Vagina (tissue), 2 donors: ENCODE results near the gene PTMA. TPM values are rescaled to one million over a fixed set of nuclear protein-coding genes. Genes with fewer than 3 reads are reported as not detected.
"Not testable (repeated sequence)": the region's sequence is repeated elsewhere in the genome, so short reads cannot be mapped to it uniquely, and the experiment has no call there.

Experiments
- DNase-seq, 2 donors: peaks; one replicate each; pipeline ENCODE4 v3.0.0-alpha.2; 2017; ENCODE audit errors: extremely low spot score in 2 of 2
- H3K27ac ChIP-seq: fragments of 200-600 bp; sonication (generic); one replicate; pipeline ENCODE4 v1.5.1; 2019
- H3K27me3 ChIP-seq: fragments of 200-600 bp; sonication (generic); one replicate; pipeline ENCODE4 v1.5.1; 2019
- H3K36me3 ChIP-seq, 2 donors: fragments of 200-600 bp; sonication (generic); one replicate each; pipeline ENCODE4 v1.5.1; 2017 to 2019
- H3K4me1 ChIP-seq: fragments of 200-600 bp; sonication (generic); one replicate; pipeline ENCODE4 v1.5.1; 2019
- H3K4me3 ChIP-seq, 2 donors: fragments of 200-600 bp; sonication (generic); 1 replicate in 1 of 2; 2 replicates in 1 of 2; pipeline ENCODE4 v1.5.1; 2016 to 2019
- H3K9me3 ChIP-seq: fragments of 200-600 bp; sonication (generic); one replicate; pipeline ENCODE4 v1.5.1; 2019
- POLR2A ChIP-seq, 2 donors: fragments of 450-650 bp; IDR thresholded peaks; one replicate each; pipeline ENCODE4 v1.6.1; 2017; ENCODE audit warnings: antibody characterized with exemption in 2 of 2, mild to moderate bottlenecking in 2 of 2, moderate library complexity in 2 of 2
- POLR2AphosphoS5 ChIP-seq, 2 donors: sonication (generic); formaldehyde crosslinking; IDR thresholded peaks; one replicate each; pipeline ENCODE4 v1.9.0; 2017; ENCODE audit warnings: antibody characterized with exemption in 2 of 2, mild to moderate bottlenecking in 2 of 2, low read depth in 1 of 2; ENCODE audit not compliant: insufficient read depth in 1 of 2
- intact Hi-C: fragments of 100-400 bp; cut with DNase I; formaldehyde crosslinking; loops from one replicate; pipeline ENCODE4 v1.15.1; 2023
- total RNA-seq: library from RNA; depleted of rRNA; stranded (reverse); fragments of >200 nt; gene quantifications from one replicate; pipeline ENCODE4 v1.2.3, GENCODE V29; 2016
- TF ChIP-seq, protein P1 (sequence below), 3 experiments: fragments of 450-650 bp in 2 of 3; fragments of 200-600 bp in 1 of 3; sonication (generic) in 1 of 3; IDR thresholded peaks; one replicate each; pipeline ENCODE4 v1.5.1; 2017 to 2019; ENCODE audit warnings: antibody characterized with exemption in 3 of 3, mild to moderate bottlenecking in 2 of 3, moderate library complexity in 2 of 3

Gene PTMA
- total RNA-seq, 1 donor from 2014 or later: 536 TPM

DNA sequence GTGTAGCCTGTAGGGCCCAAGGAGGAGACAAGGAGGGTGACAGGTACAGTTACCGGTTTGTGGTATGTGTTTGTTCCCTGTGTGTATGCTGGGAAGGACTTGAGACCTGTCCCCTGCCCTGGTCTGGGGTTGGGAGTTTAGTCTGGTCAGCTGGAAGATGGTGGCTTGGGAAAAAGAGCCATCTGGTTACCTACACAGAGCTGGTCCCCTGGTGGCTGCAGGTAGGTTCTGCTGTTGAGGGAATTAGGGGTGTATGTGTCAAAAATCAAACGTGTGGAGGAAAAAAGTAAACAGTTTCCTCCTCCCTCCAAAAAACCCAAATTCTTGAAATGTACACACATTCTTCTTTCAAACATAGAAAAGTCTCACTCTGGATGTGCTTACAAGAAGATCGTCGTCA, 24.3 kb downstream of the PTMA start:
- intact Hi-C loops: no loop called here
- no peak overlapping the region for H3K4me3 ChIP-seq
- H3K36me3 ChIP-seq: peaks cover 0 to 20% of the 10 kb centered on the region in 2 donors
- no peaks in the 10 kb centered on the region for H3K27me3 ChIP-seq
- DNase-seq: no peak
- H3K27ac ChIP-seq: no peak overlapping the region
- no peaks in the 10 kb centered on the region for H3K4me1 ChIP-seq
- TF ChIP-seq, protein P1, sequence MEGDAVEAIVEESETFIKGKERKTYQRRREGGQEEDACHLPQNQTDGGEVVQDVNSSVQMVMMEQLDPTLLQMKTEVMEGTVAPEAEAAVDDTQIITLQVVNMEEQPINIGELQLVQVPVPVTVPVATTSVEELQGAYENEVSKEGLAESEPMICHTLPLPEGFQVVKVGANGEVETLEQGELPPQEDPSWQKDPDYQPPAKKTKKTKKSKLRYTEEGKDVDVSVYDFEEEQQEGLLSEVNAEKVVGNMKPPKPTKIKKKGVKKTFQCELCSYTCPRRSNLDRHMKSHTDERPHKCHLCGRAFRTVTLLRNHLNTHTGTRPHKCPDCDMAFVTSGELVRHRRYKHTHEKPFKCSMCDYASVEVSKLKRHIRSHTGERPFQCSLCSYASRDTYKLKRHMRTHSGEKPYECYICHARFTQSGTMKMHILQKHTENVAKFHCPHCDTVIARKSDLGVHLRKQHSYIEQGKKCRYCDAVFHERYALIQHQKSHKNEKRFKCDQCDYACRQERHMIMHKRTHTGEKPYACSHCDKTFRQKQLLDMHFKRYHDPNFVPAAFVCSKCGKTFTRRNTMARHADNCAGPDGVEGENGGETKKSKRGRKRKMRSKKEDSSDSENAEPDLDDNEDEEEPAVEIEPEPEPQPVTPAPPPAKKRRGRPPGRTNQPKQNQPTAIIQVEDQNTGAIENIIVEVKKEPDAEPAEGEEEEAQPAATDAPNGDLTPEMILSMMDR (IDR thresholded peaks at IDR 0.05): no peak
- TF ChIP-seq POLR2AphosphoS5 (IDR thresholded peaks at IDR 0.05; ENCODE audit: insufficient read depth in 1 of 2, low read depth in 1 of 2) (no peak), POLR2A (IDR thresholded peaks at IDR 0.05) (no peak)
- no peaks in the 10 kb centered on the region for H3K9me3 ChIP-seq

DNA sequence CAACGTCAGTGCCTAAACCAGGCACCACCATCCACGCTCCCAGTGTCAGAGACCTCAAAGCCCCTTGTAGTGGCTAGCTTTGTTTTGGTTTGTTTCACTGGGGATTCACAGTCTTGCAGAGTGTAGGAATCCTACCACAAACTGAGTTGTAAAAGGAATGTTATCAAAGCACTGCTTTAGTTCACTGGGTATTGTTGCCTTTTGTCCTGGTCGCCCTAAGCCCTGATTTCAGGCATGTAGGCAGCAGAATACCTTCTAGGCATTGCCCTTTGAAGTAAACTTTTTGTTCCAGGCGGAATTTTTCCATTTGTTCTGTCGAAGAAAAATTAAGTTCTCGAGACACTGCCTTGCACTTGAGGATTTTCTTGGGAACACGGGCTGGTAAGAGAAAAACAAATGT, 29.4 kb downstream of the PTMA start:
- H3K4me3 ChIP-seq: no peak overlapping the region
- no peaks in the 10 kb centered on the region for H3K27me3 ChIP-seq
- TF ChIP-seq POLR2AphosphoS5 (IDR thresholded peaks at IDR 0.05; ENCODE audit: insufficient read depth in 1 of 2, low read depth in 1 of 2) (no peak), POLR2A (IDR thresholded peaks at IDR 0.05) (no peak)
- TF ChIP-seq, protein P1 (IDR thresholded peaks at IDR 0.05): no peak
- intact Hi-C loops: no loop called here
- DNase-seq: no peak
- no peaks in the 10 kb centered on the region for H3K4me1 ChIP-seq
- peaks cover 0 to 15% of the 10 kb centered on the region in 2 donors for H3K36me3 ChIP-seq
- no peak overlapping the region for H3K27ac ChIP-seq
- H3K9me3 ChIP-seq: no peaks in the 10 kb centered on the region

DNA sequence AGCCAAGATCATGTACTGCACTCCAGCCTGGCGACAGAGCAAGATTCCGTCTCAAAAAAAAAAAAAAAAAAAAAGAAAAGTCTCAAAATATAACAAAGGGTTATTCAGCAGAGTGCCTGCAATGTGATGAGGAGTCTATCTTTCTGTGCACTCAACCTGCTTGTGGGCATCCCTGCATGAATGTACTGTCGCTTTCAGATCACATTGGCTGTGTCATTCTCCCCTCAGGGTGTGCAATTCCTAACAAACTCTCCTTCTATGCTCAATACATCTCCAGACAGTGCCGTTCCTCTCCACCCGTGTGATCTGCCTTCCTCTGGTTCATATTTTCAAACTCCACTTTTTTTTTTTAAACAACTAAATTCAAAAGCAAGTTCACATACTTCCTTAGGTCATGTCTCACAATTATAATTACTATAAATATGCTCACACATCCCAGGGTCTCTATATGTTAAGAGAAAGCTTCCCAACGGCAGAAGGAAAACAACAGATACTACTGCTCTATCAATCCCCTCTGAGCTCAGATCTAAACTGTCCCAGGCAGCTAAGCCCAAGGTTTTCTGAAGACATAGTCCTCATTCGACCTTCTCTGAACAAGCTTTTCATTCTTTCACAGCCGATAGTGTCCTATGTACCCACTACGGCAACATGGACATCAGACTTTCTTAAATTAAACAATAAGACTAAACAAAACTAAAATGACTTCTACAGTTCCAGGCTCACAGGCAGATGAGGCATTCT, 35.2 kb downstream of the PTMA start:
- intact Hi-C loops: no loop called here
- no peaks in the 10 kb centered on the region for H3K9me3 ChIP-seq
- H3K27me3 ChIP-seq: no peaks in the 10 kb centered on the region
- no peak overlapping the region for H3K27ac ChIP-seq
- TF ChIP-seq, protein P1 (IDR thresholded peaks at IDR 0.05): no peak
- TF ChIP-seq POLR2AphosphoS5 (IDR thresholded peaks at IDR 0.05; ENCODE audit: insufficient read depth in 1 of 2, low read depth in 1 of 2): no peak
- TF ChIP-seq POLR2A (IDR thresholded peaks at IDR 0.05): no peak
- DNase-seq: no peak
- H3K4me1 ChIP-seq: no peaks in the 10 kb centered on the region
- no peaks in the 10 kb centered on the region for H3K36me3 ChIP-seq
- H3K4me3 ChIP-seq: no peak overlapping the region

DNA sequence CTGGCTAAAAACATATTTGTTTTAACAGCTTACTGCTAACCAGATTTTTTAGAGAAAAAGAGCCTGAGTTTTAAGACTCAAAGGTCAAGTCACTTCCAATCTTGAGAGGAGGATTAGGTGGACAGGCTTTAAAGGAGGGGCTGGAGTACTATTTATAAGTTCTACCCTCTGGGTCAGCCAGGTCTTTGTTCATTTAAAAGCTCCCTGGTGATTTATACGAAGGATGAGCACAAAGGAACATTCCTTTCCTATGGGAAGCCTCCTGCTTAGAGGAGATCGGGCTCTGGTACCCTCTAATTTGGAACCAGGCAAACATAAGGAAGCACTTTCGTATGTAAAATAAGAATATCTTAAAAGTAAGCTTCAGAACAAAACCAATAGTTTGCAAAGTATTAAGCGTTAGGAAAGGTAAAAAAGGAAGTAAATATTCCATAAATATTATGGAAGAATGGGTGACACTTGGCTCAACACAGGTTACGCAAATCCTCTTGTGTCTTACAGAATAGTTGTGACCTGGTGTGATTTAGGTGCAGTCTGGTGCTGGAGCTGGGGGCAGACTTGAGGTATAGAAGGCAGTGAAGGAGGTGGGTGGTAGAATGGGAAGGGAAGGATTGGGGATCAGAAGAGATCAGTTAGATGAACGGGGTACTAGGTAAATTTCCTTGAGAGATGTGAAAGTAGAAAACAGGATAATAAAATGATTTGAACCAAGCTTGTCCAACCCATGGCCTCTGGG, 37.1 kb downstream of the PTMA start:
- Histone ChIP-seq H3K36me3 (no peaks in the 10 kb centered on the region), H3K9me3 (no peaks in the 10 kb centered on the region), H3K27ac (no peak overlapping the region), H3K4me1 (no peaks in the 10 kb centered on the region), H3K27me3 (no peaks in the 10 kb centered on the region), H3K4me3 (no peak overlapping the region)
- intact Hi-C loops: no loop called here
- TF ChIP-seq POLR2AphosphoS5 (IDR thresholded peaks at IDR 0.05; ENCODE audit: insufficient read depth in 1 of 2, low read depth in 1 of 2): no peak
- TF ChIP-seq, protein P1 (IDR thresholded peaks at IDR 0.05): no peak
- TF ChIP-seq POLR2A (IDR thresholded peaks at IDR 0.05): no peak
- DNase-seq: no peak

DNA sequence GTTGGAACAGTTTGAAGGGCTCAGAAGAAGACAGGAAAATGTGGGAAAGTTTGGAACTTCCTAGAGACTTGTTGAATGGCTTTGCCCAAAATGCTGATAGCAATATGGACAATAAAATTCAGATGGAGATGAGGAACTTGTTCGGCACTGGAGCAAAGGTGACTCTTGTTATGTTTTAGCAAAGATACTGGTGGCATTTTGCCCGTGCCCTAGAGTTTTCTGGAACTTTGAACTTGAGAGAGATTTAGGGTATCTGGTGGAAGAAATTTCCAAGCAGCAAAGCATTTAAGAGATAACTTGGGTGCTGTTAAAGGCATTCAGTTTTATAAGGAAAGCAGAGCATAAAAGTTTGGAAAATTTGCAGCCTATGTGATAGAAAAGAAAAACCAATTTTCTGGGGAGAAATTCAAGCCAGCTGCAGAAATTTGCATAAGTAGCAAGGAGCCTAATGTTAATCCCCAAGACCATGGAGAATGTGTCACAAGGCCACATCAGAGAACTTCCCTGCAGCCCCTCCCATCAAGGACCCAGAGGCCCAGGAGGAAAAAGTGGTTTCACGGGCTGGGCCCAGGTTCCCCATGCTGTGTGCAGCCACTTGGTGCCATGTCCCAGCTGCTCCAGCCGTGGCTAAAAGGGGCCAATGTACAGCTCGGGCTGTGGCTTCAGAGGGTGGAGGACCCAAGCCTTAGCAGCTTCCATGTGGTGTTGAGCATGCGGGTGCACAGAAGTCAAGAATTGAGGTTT, 40.0 kb downstream of the PTMA start:
- intact Hi-C loops, H3K4me3 ChIP-seq, H3K27ac ChIP-seq, H3K9me3 ChIP-seq, H3K36me3 ChIP-seq, H3K27me3 ChIP-seq, DNase-seq, H3K4me1 ChIP-seq: not testable (repeated sequence)

DNA sequence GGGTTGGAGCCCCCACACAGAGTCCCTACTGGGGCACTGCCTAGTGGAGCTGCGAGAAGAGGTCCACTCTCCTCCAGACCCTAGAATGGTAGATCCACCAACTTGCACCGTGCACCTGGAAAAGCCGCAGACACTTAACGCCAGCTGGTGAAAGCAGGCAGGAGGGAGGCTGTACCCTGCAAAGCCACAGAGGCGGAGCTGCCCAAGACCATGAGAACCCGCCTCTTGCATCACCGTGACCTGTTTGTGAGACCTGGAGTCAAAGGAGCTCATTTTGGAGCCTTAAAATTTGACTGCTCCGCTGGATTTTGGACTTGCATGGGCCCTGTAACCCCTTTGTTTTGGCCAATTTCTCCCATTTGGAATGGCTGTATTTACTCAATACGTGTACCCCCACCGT, 40.7 kb downstream of the PTMA start:
- DNase-seq, H3K4me3 ChIP-seq, H3K4me1 ChIP-seq, H3K27me3 ChIP-seq, H3K9me3 ChIP-seq, H3K36me3 ChIP-seq, intact Hi-C loops, H3K27ac ChIP-seq: not testable (repeated sequence)
